SK-N-SH (cell line): ENCODE results near the gene SLC26A2. TPM values are rescaled to one million over a fixed set of nuclear protein-coding genes. Genes with fewer than 3 reads are reported as not detected.

Experiments used
- CTCF ChIA-PET: fragments of 300-600, 350-600 bp; formaldehyde crosslinking; extraction: SDS; loops from one replicate; lab custom pipeline; 2021; lab: Yijun Ruan, JAX
- POLR2A ChIA-PET: fragments of 350-600 bp; sonication (Branson Sonifier 250); formaldehyde crosslinking; extraction: SDS; loops from one replicate; lab custom pipeline; 2020; ENCODE audit warnings: antibody characterized with exemption, inconsistent platforms; lab: Yijun Ruan, JAX
- DNase-seq: peaks from one replicate; pipeline ENCODE4 v3.0.0; 2012
- H2AFZ ChIP-seq: fragments of 200-600 bp; sonication (generic); 2 replicates; pipeline ENCODE4 v1.8.1; 2016; ENCODE audit warnings: antibody characterized with exemption, mild to moderate bottlenecking, low read depth
- H3F3A ChIP-seq: fragments of 200-600 bp; sonication (generic); replicated peaks from 2 replicates; pipeline ENCODE3; 2016; ENCODE audit warnings: antibody characterized with exemption, mild to moderate bottlenecking; ENCODE audit not compliant: insufficient read depth
- H3K27ac ChIP-seq, 2 experiments: fragments of 200-500 bp in 1 of 2; fragments of 200-600 bp in 1 of 2; sonication (Bioruptor generic) in 1 of 2; sonication (generic), shearing (Covaris generic) in 1 of 2; 2 replicates each; pipeline versions ENCODE4 v1.5.1 to v1.6.1; 2014 to 2016; ENCODE audit warnings: low read depth in 2 of 2, inconsistent platforms in 1 of 2, low read length in 1 of 2, mild to moderate bottlenecking in 1 of 2, mixed read lengths in 1 of 2
- H3K27me3 ChIP-seq: fragments of 200-600 bp; sonication (generic), shearing (Covaris generic); 2 replicates; pipeline ENCODE4 v1.6.1; 2016; ENCODE audit warnings: mixed run types; ENCODE audit not compliant: insufficient read depth
- H3K36me3 ChIP-seq, 2 experiments: fragments of 200-500 bp in 1 of 2; fragments of 200-600 bp in 1 of 2; sonication (Bioruptor generic) in 1 of 2; sonication (generic) in 1 of 2; replicated peaks in 1 of 2; 2 replicates each; pipeline versions ENCODE3 to v1.5.1; 2014 to 2016; ENCODE audit warnings: low read length in 1 of 2, mild to moderate bottlenecking in 1 of 2; ENCODE audit not compliant: insufficient read depth in 2 of 2, control insufficient read depth in 1 of 2
- H3K4me1 ChIP-seq, 2 experiments: fragments of 200-500 bp in 1 of 2; fragments of 200-600 bp in 1 of 2; sonication (Bioruptor generic) in 1 of 2; sonication (generic), shearing (Covaris generic) in 1 of 2; 2 replicates each; pipeline versions ENCODE4 v1.5.1 to v1.6.1; 2014 to 2016; ENCODE audit warnings: low read depth in 1 of 2, low read length in 1 of 2, mixed run types in 1 of 2; ENCODE audit not compliant: insufficient read depth in 2 of 2, control insufficient read depth in 1 of 2
- H3K4me2 ChIP-seq: fragments of 200-600 bp; sonication (generic), shearing (Covaris generic); 2 replicates; pipeline ENCODE4 v1.6.1; 2017; ENCODE audit warnings: mixed run types
- H3K4me3 ChIP-seq, 2 experiments: fragments of 200-500 bp in 1 of 2; fragments of 200-600 bp in 1 of 2; sonication (Bioruptor generic) in 1 of 2; sonication (generic), shearing (Covaris generic) in 1 of 2; 2 replicates each; pipeline versions ENCODE4 v1.5.1 to v1.8.1; 2014 to 2016; ENCODE audit warnings: low read depth in 2 of 2, inconsistent platforms in 1 of 2, low read length in 1 of 2, mild to moderate bottlenecking in 1 of 2, mixed read lengths in 1 of 2, moderate library complexity in 1 of 2
- H3K79me2 ChIP-seq: fragments of 200-600 bp; sonication (generic); 2 replicates; pipeline ENCODE4 v1.8.1; 2017; ENCODE audit warnings: mild to moderate bottlenecking; ENCODE audit not compliant: insufficient read depth
- H3K9ac ChIP-seq: fragments of 200-600 bp; sonication (generic); 2 replicates; pipeline ENCODE4 v1.6.1; 2017; ENCODE audit warnings: mixed run types
- H3K9me2 ChIP-seq: fragments of 200-600 bp; sonication (generic); 2 replicates; pipeline ENCODE4 v1.6.1; 2017; ENCODE audit warnings: mixed run types
- H3K9me3 ChIP-seq: fragments of 200-600 bp; sonication (generic); 2 replicates; pipeline ENCODE4 v1.6.1; 2017; ENCODE audit warnings: mixed run types, mild to moderate bottlenecking, moderate library complexity
- H4K20me1 ChIP-seq: fragments of 200-600 bp; sonication (generic); 2 replicates; pipeline ENCODE4 v1.6.1; 2017; ENCODE audit warnings: mild to moderate bottlenecking, mixed run types; ENCODE audit not compliant: insufficient read depth
- CHD2 ChIP-seq: fragments of 150-350 bp; IDR thresholded peaks from 2 replicates; pipeline ENCODE4 v1.6.1; 2018; ENCODE audit warnings: low read length; ENCODE audit not compliant: partially characterized antibody
- ELF1 ChIP-seq: IDR thresholded peaks from 2 replicates; pipeline ENCODE4 v1.4.0; 2012
- EP300 ChIP-seq, 2 experiments: IDR thresholded peaks; 2 replicates each; pipeline versions ENCODE4 v1.4.0 to v1.6.1; 2012; ENCODE audit warnings: borderline replicate concordance in 1 of 2, low read depth in 1 of 2, low read length in 1 of 2
- EZH2phosphoT487 ChIP-seq: fragments of 200-600 bp; sonication (generic); IDR thresholded peaks from 2 replicates; pipeline ENCODE4 v1.6.1; 2017; ENCODE audit warnings: low read depth, mixed run types, mild to moderate bottlenecking, antibody characterized with exemption, moderate library complexity, borderline replicate concordance
- FOSL2 ChIP-seq: IDR thresholded peaks from 2 replicates; pipeline ENCODE4 v1.4.0; 2012; ENCODE audit warnings: low read depth, mild to moderate bottlenecking, moderate library complexity, borderline replicate concordance
- FOXJ3 ChIP-seq: sonication (generic); formaldehyde crosslinking; IDR thresholded peaks from 2 replicates; pipeline ENCODE4 v1.5.1; 2020; ENCODE audit warnings: mild to moderate bottlenecking, missing genetic modification reagents
- GABPA ChIP-seq: IDR thresholded peaks from 2 replicates; pipeline ENCODE4 v1.4.0; 2012; ENCODE audit warnings: low read depth, mild to moderate bottlenecking
- JUND ChIP-seq: IDR thresholded peaks from 2 replicates; pipeline ENCODE4 v1.4.0; 2012
- MEF2A ChIP-seq: IDR thresholded peaks from 2 replicates; pipeline ENCODE4 v1.4.0; 2012; ENCODE audit warnings: low read depth, borderline replicate concordance
- MXI1 ChIP-seq: IDR thresholded peaks from 2 replicates; pipeline ENCODE4 v1.6.1; 2012; ENCODE audit warnings: mild to moderate bottlenecking, low read depth, low read length, improper control_type of control experiment
- NRF1 ChIP-seq: IDR thresholded peaks from 2 replicates; pipeline ENCODE4 v1.6.1; 2012; ENCODE audit warnings: low read depth, mild to moderate bottlenecking, low read length
- POLR2AphosphoS5 ChIP-seq: IDR thresholded peaks from 2 replicates; pipeline ENCODE4 v1.6.1; 2012; ENCODE audit warnings: low read depth, low read length
- RFX5 ChIP-seq: IDR thresholded peaks from 2 replicates; pipeline ENCODE4 v1.6.1; 2012; ENCODE audit warnings: mild to moderate bottlenecking, improper control_type of control experiment, low read length
- SIN3A ChIP-seq: IDR thresholded peaks from 2 replicates; pipeline ENCODE4 v1.6.1; 2012; ENCODE audit warnings: low read depth, mild to moderate bottlenecking, low read length, moderate library complexity, borderline replicate concordance
- TAF1 ChIP-seq: IDR thresholded peaks from 2 replicates; pipeline ENCODE4 v1.6.1; 2012; ENCODE audit warnings: low read depth, mild to moderate bottlenecking, low read length, moderate library complexity, borderline replicate concordance
- YY1 ChIP-seq: IDR thresholded peaks from 2 replicates; pipeline ENCODE4 v1.4.0; 2012; ENCODE audit warnings: low read depth, mild to moderate bottlenecking
- WGBS: methylation state at CpG from one replicate; pipeline ENCODE4 v1.1.6; 2017; ENCODE audit warnings: low lambda C conversion rate; 5-methylcytosine and 5-hydroxymethylcytosine counted together
- polyA plus RNA-seq, 3 experiments: library from polyadenylated mRNA; depleted of rRNA; stranded (reverse); fragments of >200 nt; gene quantifications; 2 replicates each; pipeline ENCODE4 v1.2.3, GENCODE V29; 2012
- TF ChIP-seq, protein P1 (sequence below): IDR thresholded peaks from 2 replicates; pipeline ENCODE4 v1.4.0; 2012; ENCODE audit warnings: low read depth, borderline replicate concordance
- TF ChIP-seq, protein P2 (sequence below): fragments of 150-350 bp; IDR thresholded peaks from 2 replicates; pipeline ENCODE4 v1.6.1; 2016; ENCODE audit warnings: mild to moderate bottlenecking, low read depth, low read length
- TF ChIP-seq, protein P3 (sequence below): IDR thresholded peaks from 2 replicates; pipeline ENCODE4 v1.4.0; 2012; ENCODE audit warnings: low read depth
- TF ChIP-seq, protein P4 (sequence below): IDR thresholded peaks from 2 replicates; pipeline ENCODE4 v1.4.0; 2012; ENCODE audit warnings: low read depth, borderline replicate concordance
- TF ChIP-seq, protein P5 (sequence below): IDR thresholded peaks from 2 replicates; pipeline ENCODE4; 2012

The SLC26A2 gene
- polyA plus RNA-seq, 1 of the 3 experiments (the other 2 are of a cell fraction) = 1.3 TPM

DNA sequence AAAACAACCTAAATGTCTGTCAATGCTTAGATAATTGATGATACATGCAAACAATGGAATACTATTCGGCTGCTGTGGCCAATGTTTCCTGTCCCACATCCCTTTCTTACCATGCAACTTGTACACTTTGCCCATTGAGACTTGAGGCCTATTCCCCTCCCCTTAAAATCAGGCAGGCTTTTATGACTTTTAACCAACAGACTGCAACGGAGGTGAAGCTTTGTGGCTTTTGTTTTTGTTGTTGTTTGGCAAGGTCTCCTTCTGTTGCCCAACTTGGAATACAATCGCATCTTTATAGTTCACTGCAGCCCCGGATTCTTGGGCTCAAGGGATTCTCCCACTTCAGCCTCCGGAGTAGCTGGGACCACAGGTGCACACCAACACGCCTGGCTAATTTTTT is 5.8 kb upstream of the SLC26A2 start:
- TF ChIP-seq POLR2AphosphoS5 (no peak), FOXJ3 (CRISPR knock-in tag) (no peak), SIN3A (no peak)
- TF ChIP-seq, protein P1, sequence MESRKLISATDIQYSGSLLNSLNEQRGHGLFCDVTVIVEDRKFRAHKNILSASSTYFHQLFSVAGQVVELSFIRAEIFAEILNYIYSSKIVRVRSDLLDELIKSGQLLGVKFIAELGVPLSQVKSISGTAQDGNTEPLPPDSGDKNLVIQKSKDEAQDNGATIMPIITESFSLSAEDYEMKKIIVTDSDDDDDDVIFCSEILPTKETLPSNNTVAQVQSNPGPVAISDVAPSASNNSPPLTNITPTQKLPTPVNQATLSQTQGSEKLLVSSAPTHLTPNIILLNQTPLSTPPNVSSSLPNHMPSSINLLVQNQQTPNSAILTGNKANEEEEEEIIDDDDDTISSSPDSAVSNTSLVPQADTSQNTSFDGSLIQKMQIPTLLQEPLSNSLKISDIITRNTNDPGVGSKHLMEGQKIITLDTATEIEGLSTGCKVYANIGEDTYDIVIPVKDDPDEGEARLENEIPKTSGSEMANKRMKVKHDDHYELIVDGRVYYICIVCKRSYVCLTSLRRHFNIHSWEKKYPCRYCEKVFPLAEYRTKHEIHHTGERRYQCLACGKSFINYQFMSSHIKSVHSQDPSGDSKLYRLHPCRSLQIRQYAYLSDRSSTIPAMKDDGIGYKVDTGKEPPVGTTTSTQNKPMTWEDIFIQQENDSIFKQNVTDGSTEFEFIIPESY = no peak
- TF ChIP-seq, protein P2, sequence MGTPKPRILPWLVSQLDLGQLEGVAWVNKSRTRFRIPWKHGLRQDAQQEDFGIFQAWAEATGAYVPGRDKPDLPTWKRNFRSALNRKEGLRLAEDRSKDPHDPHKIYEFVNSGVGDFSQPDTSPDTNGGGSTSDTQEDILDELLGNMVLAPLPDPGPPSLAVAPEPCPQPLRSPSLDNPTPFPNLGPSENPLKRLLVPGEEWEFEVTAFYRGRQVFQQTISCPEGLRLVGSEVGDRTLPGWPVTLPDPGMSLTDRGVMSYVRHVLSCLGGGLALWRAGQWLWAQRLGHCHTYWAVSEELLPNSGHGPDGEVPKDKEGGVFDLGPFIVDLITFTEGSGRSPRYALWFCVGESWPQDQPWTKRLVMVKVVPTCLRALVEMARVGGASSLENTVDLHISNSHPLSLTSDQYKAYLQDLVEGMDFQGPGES = no peak
- TF ChIP-seq, protein P3, sequence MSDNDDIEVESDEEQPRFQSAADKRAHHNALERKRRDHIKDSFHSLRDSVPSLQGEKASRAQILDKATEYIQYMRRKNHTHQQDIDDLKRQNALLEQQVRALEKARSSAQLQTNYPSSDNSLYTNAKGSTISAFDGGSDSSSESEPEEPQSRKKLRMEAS = no peak
- Histone ChIP-seq H3K79me2 (no peaks in the 10 kb centered on the region), H2AFZ (no peak overlapping the region), H3K36me3 (no peaks in the 10 kb centered on the region), H4K20me1 (no peaks in the 10 kb centered on the region), H3F3A (peaks cover 11% of the 10 kb centered on the region), H3K27ac (no peak overlapping the region), H3K4me1 (peaks cover 4% of the 10 kb centered on the region in 2 experiments; a peak in 3 of 4 replicates), H3K27me3 (no peaks in the 10 kb centered on the region), H3K4me3 (no peak overlapping the region), H3K9me3 (no peaks in the 10 kb centered on the region), H3K9me2 (no peaks in the 10 kb centered on the region), H3K4me2 (no peak overlapping the region), H3K9ac (no peak overlapping the region)
- CTCF ChIA-PET = interaction anchor here (1.2 to 2.7 kb wide), 2 partner anchors 38 to 121 kb away, joined by 3 to 7 read pairs; no protein-coding TSS in a partner anchor
- POLR2A ChIA-PET = no interaction called here
- DNase-seq = no peak
- 93% methylated on average over 6 of the region's 6 CpGs for WGBS

DNA sequence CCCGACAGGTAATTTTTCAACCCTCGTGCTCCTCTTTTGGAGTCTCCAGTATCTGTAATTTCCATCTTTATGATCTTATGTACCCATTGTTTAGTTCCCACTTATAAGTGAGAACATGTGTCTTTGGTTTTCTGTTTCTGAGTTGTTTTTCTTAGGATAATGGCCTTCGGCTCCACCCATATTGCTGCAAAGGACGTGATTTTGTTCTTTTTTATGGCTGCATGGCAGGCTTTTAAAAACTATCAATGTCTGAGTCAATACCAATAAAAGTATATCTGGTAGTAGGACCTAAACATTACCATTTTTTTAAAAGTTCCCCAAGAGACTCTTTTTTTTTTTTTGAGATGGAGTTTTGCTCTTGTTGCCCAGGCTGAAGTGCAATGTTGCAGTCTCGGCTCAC is 3.9 kb upstream of the SLC26A2 start:
- Histone ChIP-seq H2AFZ (no peak overlapping the region), H3K36me3 (no peaks in the 10 kb centered on the region), H3K4me3 (no peak overlapping the region), H3K9ac (no peak overlapping the region), H3K27ac (no peak overlapping the region), H3K9me2 (no peaks in the 10 kb centered on the region), H4K20me1 (no peaks in the 10 kb centered on the region), H3K27me3 (no peaks in the 10 kb centered on the region), H3K4me2 (no peak overlapping the region), H3K4me1 (peaks cover 10 to 12% of the 10 kb centered on the region in 2 experiments; a peak in 3 of 4 replicates), H3F3A (peaks cover 16% of the 10 kb centered on the region), H3K79me2 (no peaks in the 10 kb centered on the region), H3K9me3 (no peaks in the 10 kb centered on the region)
- ChIA-PET POLR2A (no interaction called here), CTCF (interaction anchor here (1.3 to 12.1 kb wide), 5 partner anchors 35 to 128 kb away, joined by 5 to 244 read pairs (median 6); no protein-coding TSS in a partner anchor)
- DNase-seq = no peak
- 73% methylated on average over 5 of the region's 5 CpGs for WGBS
- TF ChIP-seq MXI1 = no peak
- no peak for TF ChIP-seq RFX5
- TF ChIP-seq CHD2 = no peak
- no peak for TF ChIP-seq EZH2phosphoT487
- no peak for TF ChIP-seq GABPA
- TF ChIP-seq, protein P4, sequence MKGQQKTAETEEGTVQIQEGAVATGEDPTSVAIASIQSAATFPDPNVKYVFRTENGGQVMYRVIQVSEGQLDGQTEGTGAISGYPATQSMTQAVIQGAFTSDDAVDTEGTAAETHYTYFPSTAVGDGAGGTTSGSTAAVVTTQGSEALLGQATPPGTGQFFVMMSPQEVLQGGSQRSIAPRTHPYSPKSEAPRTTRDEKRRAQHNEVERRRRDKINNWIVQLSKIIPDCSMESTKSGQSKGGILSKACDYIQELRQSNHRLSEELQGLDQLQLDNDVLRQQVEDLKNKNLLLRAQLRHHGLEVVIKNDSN = no peak
- no peak for TF ChIP-seq NRF1
- no peak for TF ChIP-seq EP300 (IDR thresholded peaks at IDR 0.05; ENCODE audit: borderline replicate concordance in 1 of 2, low read depth in 1 of 2, low read length in 1 of 2)
- TF ChIP-seq SIN3A = no peak
- TF ChIP-seq, protein P2 = no peak
- TF ChIP-seq MEF2A = no peak
- no peak for TF ChIP-seq TAF1
- TF ChIP-seq JUND = no peak
- no peak for TF ChIP-seq YY1
- TF ChIP-seq POLR2AphosphoS5 = no peak
- no peak for TF ChIP-seq FOSL2
- TF ChIP-seq, protein P5, sequence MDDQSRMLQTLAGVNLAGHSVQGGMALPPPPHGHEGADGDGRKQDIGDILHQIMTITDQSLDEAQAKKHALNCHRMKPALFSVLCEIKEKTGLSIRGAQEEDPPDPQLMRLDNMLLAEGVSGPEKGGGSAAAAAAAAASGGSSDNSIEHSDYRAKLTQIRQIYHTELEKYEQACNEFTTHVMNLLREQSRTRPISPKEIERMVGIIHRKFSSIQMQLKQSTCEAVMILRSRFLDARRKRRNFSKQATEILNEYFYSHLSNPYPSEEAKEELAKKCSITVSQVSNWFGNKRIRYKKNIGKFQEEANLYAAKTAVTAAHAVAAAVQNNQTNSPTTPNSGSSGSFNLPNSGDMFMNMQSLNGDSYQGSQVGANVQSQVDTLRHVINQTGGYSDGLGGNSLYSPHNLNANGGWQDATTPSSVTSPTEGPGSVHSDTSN = no peak
- TF ChIP-seq, protein P3 = no peak
- no peak for TF ChIP-seq ELF1
